Prostate gland (tissue), 2 donors: ENCODE results near the gene CCDC47. TPM values are rescaled to one million over a fixed set of nuclear protein-coding genes. Genes with fewer than 3 reads are reported as not detected.
A peak's percentile ranks its signal among the peaks of the same experiment; 100 is the strongest.

Experiments used
- DNase-seq: peaks from one replicate; pipeline ENCODE4 v3.0.0-alpha.2; 2019; ENCODE audit warnings: low spot score
- H3K27ac ChIP-seq, 2 donors: fragments of 200-600 bp; sonication (generic); 2 replicates each; pipeline ENCODE4 v1.5.1; 2017 to 2019
- H3K27me3 ChIP-seq: fragments of 200-600 bp; sonication (generic); replicated peaks from 2 replicates; pipeline ENCODE4 v1.5.1; 2019; ENCODE audit not compliant: insufficient read depth
- H3K36me3 ChIP-seq, 2 donors: fragments of 200-600 bp; sonication (generic); 1 replicate in 1 of 2; 2 replicates in 1 of 2; pipeline versions ENCODE4 v1.5.1 to v1.8.1; 2017 to 2019
- H3K4me1 ChIP-seq: fragments of 200-600 bp; sonication (generic); replicated peaks from 2 replicates; pipeline ENCODE4 v1.5.1; 2019
- H3K4me3 ChIP-seq, 2 donors: fragments of 200-600 bp; sonication (generic); 2 replicates each; pipeline ENCODE4 v1.5.1; 2017 to 2019
- H3K9me3 ChIP-seq: fragments of 200-600 bp; sonication (generic); 2 replicates; pipeline ENCODE4 v1.5.1; 2017
- CTCF ChIP-seq, 4 experiments: fragments of 200-600 bp in 2 of 4; fragments of 450-650 bp in 2 of 4; sonication (generic) in 2 of 4; IDR thresholded peaks; 1 replicate in 3 of 4; 2 replicates in 1 of 4; pipeline ENCODE4 v1.5.1; 2016 to 2019; ENCODE audit warnings: antibody characterized with exemption in 4 of 4, mild to moderate bottlenecking in 2 of 4, moderate library complexity in 2 of 4
- POLR2A ChIP-seq: fragments of 450-650 bp; IDR thresholded peaks from one replicate; pipeline ENCODE4 v1.6.1; 2016; ENCODE audit warnings: antibody characterized with exemption, mild to moderate bottlenecking
- POLR2AphosphoS5 ChIP-seq: sonication (generic); formaldehyde crosslinking; IDR thresholded peaks from one replicate; pipeline ENCODE4 v1.6.1; 2017; ENCODE audit warnings: antibody characterized with exemption
- WGBS: methylation state at CpG from one replicate; pipeline ENCODE4 v1.1.5; 2018; 5-methylcytosine and 5-hydroxymethylcytosine counted together
- intact Hi-C: fragments of 100-400 bp; cut with DNase I; formaldehyde crosslinking; loops from one replicate; pipeline ENCODE4 v1.14.2; 2022
- total RNA-seq, 2 donors: library from RNA; depleted of rRNA; stranded (reverse); fragments of >200 nt; gene quantifications; one replicate each; pipeline ENCODE4 v1.1.0, GENCODE V29; 2016

The CCDC47 gene
- total RNA-seq, 2 donors from 2014 or later: 50.3 to 90.8 TPM

- whole genome bisulfite sequencing: 12% methylated on average over 43 of the region's 45 CpGs
- TF ChIP-seq POLR2AphosphoS5 (no peak), POLR2A (no peak), CTCF (IDR thresholded peaks at IDR 0.05) (no peak)
- DNase-seq: no peak
- H3K27me3 ChIP-seq: no peaks in the 10 kb centered on the region
- H3K27ac ChIP-seq: peak overlapping the region; percentile 68 to 77
- H3K4me1 ChIP-seq: no peaks in the 10 kb centered on the region
- H3K9me3 ChIP-seq: no peaks in the 10 kb centered on the region
- intact Hi-C loops: loop anchor here (5.0 kb wide), 2 partner anchors 77 to 272 kb away; partner anchors contain the start of gene MAP3K3
- peaks cover 4 to 5% of the 10 kb centered on the region in 2 donors for H3K36me3 ChIP-seq
- peak overlapping the region; percentile 57 to 64 for H3K4me3 ChIP-seq
Measured at GRCh38 chr17:63698886-63699637, 74.3 kb downstream of the CCDC47 start.

GRCh38 chr17:63698381-63698885, 75.0 kb downstream of the CCDC47 start:
- WGBS: 45% methylated on average over 21 of the region's 24 CpGs
- H3K4me1 ChIP-seq: no peaks in the 10 kb centered on the region
- peak overlapping the region; percentile 68 to 77 for H3K27ac ChIP-seq
- no peak for TF ChIP-seq POLR2A
- TF ChIP-seq CTCF (IDR thresholded peaks at IDR 0.05): no peak
- TF ChIP-seq POLR2AphosphoS5: no peak
- intact Hi-C loops: loop anchor here (5.0 kb wide), 2 partner anchors 76 to 271 kb away; partner anchors contain the start of gene MAP3K3
- peak overlapping the region; percentile 57 to 64 for H3K4me3 ChIP-seq
- H3K27me3 ChIP-seq: no peaks in the 10 kb centered on the region
- peaks cover 8 to 11% of the 10 kb centered on the region in 2 donors for H3K36me3 ChIP-seq
- no peak for DNase-seq
- no peaks in the 10 kb centered on the region for H3K9me3 ChIP-seq

GRCh38 chr17:63697341-63698286, 75.8 kb downstream of the CCDC47 start:
- WGBS: 70% methylated on average over 22 of the region's 22 CpGs
- intact Hi-C loops: loop anchor here (5.0 kb wide), 2 partner anchors 75 to 270 kb away; partner anchors contain the start of gene MAP3K3
- peak overlapping the region; percentile 68 to 77 for H3K27ac ChIP-seq
- no peak for DNase-seq
- TF ChIP-seq POLR2A (no peak), POLR2AphosphoS5 (no peak), CTCF (IDR thresholded peaks at IDR 0.05) (peak in 3 of 4 experiments; percentile 42 to 58 (median 49))
- H3K36me3 ChIP-seq: peaks cover 12 to 15% of the 10 kb centered on the region in 2 donors
- no peak overlapping the region for H3K4me3 ChIP-seq
- H3K9me3 ChIP-seq: no peaks in the 10 kb centered on the region
- H3K27me3 ChIP-seq: no peaks in the 10 kb centered on the region
- no peaks in the 10 kb centered on the region for H3K4me1 ChIP-seq

- Histone ChIP-seq H3K36me3 (peaks cover 12 to 26% of the 10 kb centered on the region in 2 donors), H3K27ac (peak overlapping the region in 1 of 2 donors; percentile 16), H3K4me1 (no peaks in the 10 kb centered on the region), H3K4me3 (no peak overlapping the region), H3K9me3 (no peaks in the 10 kb centered on the region), H3K27me3 (no peaks in the 10 kb centered on the region)
- WGBS: 59% methylated on average over 9 of the region's 9 CpGs
- TF ChIP-seq CTCF (IDR thresholded peaks at IDR 0.05): peak in 3 of 4 experiments; percentile 27 to 37 (median 34)
- TF ChIP-seq POLR2A: no peak
- peak; percentile 9 for TF ChIP-seq POLR2AphosphoS5
- intact Hi-C loops: loop anchor here (5.0 kb wide), 2 partner anchors 74 to 269 kb away; partner anchors contain the start of gene MAP3K3
- DNase-seq: no peak
Measured at GRCh38 chr17:63696381-63696961, 76.9 kb downstream of the CCDC47 start.
